ENCODE data around the gene RALGPS1. TPM values are rescaled to one million over a fixed set of nuclear protein-coding genes. Genes with fewer than 3 reads are reported as not detected.

The RALGPS1 gene
- total RNA-seq, 1 experiment from 2014 or later, result 0.87 TPM

DNA sequence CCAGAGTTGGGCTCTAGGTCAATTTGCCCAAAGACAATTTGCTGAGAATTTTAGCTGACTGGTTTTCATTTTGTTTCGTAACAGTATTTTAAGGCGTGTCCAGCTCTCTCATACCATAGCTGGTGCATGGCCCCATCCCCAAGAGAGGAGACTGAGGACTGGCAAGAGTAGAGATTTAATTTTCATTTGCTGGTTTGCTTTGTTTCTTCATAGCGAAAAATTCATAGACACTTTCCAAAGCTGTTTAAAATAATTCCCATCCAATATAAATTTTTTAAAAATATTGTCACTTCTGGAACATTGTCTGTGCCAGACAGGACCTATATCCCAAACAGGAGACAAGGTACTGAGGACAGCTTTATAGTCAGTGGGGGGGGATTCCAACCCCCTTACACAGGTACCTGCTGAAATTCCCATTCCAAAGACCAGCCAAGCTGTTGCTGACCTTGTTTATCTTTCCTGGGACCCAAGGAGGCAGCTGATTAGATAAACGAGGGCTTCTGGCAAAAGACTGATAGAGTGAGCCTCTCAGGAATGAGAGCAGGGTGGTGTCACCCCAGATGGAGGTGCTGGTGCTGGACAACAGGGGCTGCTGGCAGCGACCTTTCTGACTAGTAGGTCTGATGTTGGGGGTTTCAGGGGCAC is 214.6 kb downstream of the RALGPS1 start:
- in situ Hi-C loops (cut with HindIII; ENCODE audit: low pct_unique_long_range_greater_than_20kb, low sequenced_read_pairs), result no loop called here
- DNase-seq (ENCODE audit: low read depth, low spot score), result no peak

DNA sequence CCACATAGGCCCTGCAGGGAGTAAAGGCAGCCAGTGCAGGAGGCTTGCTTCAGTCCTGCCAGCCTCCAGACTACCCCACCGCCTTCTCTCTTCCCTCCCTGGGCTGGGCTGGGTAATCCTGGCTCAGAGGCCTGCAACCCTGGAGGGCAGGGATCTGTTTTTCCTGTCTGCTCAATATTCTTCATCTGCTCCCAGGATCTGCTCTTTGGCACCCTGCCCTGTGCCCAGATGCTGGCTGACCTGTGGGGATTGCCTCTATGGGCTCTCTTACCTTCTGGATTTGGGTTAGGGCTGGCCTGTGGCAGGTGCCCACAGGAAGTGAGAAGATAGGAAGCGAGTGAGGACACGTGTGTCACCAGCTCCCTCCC is 215.1 kb downstream of the RALGPS1 start:
- in situ Hi-C loops (cut with HindIII; ENCODE audit: low pct_unique_long_range_greater_than_20kb, low sequenced_read_pairs), result no loop called here
- no peak for DNase-seq (ENCODE audit: low read depth, low spot score)

DNA sequence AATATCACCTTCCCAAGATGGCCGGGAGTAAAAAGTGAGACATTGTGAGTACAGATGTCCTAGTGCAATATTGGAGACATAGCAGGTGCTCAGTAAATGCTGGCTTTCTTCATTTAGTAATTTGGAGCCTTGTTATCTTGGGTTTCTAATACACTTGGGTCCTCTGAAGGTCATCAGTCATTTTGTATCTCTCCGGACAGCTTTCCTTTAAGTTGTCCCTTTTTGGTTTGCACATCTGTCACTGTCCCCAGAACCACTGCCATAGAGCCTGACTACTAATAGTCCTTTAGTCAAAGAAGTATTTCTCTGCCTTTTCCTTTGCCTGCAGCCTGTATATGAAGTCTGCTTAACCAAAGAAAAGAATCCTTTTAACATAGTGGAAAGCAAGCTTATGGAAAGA is 215.7 kb downstream of the RALGPS1 start:
- in situ Hi-C loops (cut with HindIII; ENCODE audit: low pct_unique_long_range_greater_than_20kb, low sequenced_read_pairs), result no loop called here
- no peak for DNase-seq (ENCODE audit: low read depth, low spot score)

DNA sequence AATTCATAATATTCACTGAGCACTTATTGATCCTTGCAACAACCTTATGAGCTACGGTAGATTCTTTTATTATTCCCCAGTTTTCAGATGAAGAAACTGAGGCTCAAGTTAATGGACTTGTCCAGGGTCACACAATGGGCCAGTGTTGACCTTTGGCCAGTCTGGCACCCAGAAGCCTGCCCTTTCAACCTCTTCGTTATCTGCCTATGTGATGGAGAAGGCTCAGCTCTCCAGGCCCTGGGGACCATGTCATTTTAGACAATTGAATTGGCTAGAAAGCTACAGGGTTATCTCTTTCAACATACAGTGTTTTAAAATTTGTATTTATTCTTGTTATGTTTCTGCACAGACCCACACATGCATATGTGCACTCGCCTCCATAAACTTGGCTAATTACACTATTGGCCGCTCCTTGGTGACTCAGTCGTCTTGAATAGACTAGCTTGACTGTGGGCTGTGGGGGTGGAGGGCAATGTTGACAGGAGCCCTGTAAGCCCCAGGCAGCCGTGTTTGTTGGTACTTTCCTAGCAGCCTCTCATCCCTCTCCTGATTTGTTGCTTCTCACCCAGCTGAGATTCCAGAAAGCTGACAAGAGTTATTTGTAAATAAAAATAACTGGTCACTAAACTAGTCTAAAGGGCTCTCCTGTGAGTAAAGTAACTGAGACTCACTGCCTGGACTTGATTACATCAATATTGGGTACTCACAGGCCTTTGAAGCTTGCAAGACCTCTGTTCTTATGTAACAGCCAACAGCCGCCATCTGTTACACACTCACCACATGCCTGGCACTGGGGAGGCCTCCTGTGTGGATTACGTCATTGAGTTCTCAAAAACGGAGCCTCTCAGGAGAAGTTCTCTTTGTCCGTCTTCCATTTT is 216.3 kb downstream of the RALGPS1 start:
- in situ Hi-C loops (cut with HindIII; ENCODE audit: low pct_unique_long_range_greater_than_20kb, low sequenced_read_pairs), result no loop called here
- no peak for DNase-seq (ENCODE audit: low read depth, low spot score)

DNA sequence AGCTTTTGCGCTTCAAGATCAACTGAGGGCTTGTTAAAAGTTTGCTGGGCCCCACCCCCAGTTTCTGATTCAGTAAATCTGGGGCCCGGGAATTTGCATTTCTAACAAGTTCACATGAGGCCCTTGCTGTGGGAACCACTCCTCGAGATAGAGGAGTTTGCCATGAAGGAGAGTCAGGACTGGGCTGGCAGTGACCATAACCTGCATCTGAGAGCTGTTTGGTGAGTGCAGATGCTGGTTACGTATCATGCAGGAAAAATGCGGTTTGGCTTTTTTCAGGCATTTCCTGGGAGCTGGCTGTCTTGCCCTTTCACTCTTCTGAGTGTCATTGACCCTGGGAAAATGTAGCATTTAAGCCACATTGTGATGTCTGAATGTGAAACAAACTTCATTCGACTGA is 217.3 kb downstream of the RALGPS1 start:
- in situ Hi-C loops (cut with HindIII; ENCODE audit: low pct_unique_long_range_greater_than_20kb, low sequenced_read_pairs), result no loop called here
- DNase-seq (ENCODE audit: low read depth, low spot score), result peak; percentile 6

DNA sequence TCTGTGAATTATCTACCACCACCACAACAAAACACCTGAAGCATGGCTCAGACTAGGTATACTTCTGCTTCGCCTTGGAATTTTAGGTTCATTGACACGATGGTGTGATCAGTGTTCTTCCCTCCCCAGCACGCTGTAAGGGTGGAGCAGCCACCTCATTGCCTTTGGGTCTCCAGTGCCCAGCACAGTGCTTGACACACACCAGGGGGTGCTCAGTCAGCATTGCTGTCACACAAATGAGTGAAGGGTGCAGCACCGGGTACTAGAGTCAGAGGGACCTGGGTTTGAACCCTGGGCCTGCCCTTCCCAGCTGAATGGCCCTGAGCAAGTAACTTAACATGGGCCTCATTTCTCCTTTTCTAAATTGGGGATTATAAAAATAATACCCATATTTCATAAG is 217.8 kb downstream of the RALGPS1 start:
- DNase-seq (ENCODE audit: low read depth, low spot score), result no peak
- in situ Hi-C loops (cut with HindIII; ENCODE audit: low pct_unique_long_range_greater_than_20kb, low sequenced_read_pairs), result no loop called here

DNA sequence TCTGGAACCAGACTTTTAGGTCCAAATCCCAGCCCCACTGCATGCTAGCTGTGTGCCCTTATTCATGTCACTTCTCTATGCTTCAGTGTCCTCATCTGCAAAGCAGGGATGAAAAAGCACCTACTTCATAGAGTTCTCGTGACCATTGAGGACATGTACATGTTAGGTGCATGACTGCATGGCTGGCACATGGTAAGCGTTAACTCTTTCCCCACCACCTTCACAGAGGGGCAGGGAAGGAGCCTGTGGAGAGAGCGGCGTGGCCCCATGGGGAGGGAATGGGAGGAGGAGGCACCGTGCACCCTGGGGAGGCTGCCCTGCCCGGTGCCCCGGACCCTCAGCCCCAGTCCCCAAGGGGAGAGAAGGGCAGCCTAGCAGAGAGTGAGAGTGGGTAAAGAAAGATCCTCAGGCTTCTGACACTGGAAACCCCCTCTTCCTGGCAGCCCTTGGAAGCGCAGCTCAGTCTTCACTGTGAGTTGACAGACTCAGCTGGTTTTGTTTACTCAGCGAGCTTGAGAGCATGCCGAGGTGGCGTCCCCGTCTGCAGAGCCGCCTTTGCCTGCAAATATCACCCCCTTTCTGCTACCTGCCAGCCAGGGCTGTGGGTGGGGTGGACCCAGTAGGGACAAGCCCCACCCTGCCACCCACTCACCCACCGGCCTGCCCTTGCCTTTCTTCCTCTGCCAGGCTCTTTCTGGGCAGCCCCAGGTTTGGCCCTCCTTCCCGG is 218.5 kb downstream of the RALGPS1 start:
- in situ Hi-C loops (cut with HindIII; ENCODE audit: low pct_unique_long_range_greater_than_20kb, low sequenced_read_pairs), result no loop called here
- DNase-seq (ENCODE audit: low read depth, low spot score), result no peak

DNA sequence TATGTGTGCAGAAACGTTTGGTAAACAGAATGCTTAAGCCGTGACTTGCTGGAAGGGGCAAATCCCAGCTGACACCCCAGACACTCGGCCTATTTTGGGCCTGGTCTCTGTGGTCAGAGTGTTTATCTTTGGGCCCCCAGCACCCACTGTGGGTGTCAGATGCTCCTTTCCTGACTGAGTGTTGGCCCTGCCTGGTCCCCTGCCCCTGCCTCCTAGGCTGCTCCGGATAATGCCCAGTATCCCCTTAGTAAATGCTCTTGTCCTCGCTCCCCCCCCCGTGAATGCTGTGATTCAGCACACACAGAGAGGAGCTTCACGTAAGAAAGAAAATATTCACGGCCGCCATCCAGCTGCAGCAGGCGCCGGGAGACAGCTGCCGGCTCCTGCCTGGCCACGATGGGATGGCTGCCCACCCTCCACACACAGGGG is 219.2 kb downstream of the RALGPS1 start:
- DNase-seq (ENCODE audit: low read depth, low spot score), result no peak
- in situ Hi-C loops (cut with HindIII; ENCODE audit: low pct_unique_long_range_greater_than_20kb, low sequenced_read_pairs), result no loop called here

DNA sequence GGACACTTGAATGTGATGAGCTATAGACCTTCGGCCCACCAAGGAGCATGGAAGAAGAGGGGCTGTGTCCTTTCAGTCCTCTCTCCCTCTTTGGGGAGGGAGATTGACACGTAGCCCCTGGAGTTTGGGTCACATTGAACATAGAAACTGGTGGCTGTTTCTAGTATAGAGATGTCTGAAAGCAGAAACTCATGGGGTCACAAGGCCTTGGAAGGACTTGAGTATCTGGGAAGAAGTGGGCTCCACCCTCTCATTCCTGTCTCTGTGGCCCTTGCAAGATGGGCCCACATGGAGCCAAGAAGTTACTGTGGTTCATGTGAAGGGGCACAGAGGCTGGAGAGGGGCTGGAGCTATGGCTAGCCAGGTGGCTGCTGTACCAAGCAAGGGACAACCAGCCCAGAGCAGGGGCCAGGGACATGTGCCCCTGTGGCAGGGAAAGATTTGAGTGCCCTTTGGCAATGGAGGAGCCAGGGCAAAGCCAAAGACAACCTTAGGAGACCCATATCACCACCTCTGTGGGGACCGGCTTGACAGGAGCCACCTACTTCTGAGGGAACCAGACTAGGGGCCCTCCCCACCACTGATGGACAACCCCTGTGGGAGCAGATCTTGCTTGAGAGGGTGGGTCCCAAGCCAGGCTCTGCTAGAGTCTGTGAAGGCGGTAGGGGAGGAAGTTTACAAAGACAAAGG is 220.6 kb downstream of the RALGPS1 start:
- no peak for DNase-seq (ENCODE audit: low read depth, low spot score)

DNA sequence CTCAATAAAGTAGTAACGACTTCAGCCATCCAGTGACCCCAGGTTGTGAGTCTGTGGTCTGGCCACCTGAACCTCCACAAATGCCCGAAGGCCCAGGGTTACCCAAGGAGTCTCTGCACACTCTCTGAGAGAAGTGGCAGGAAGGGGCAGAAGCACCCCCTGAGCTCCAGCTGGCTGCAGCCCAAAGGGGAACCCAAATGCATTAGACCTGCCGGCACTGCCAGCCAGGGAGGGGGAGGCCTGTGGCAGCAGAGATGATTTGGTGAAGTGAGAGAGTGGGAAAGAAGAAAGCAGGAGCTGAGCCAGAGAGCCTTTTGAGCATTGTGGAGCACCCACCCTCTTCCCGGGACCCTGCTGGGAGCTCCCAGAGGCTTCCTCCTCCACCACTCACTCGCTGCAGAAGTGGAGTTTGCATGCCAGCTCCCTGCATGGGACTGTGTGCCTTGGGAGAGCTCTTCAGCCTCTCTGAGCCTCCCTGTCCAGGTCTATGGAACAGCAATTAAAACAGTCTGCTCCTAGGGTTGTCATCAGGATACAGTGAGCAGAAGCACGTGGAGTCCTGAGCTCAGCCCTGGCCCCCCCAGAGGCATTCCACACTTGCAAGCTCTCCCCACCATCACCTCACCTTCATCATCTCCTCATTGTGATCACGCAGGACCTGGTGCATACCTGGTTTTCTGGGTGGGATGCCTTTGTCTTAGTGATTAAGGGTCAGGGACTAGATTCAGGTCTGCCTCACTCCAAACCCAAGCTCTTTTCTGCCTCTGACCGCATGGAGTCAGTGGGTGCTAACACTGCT is 221.7 kb downstream of the RALGPS1 start:
- no peak for DNase-seq (ENCODE audit: low read depth, low spot score)
- in situ Hi-C loops (cut with HindIII; ENCODE audit: low pct_unique_long_range_greater_than_20kb, low sequenced_read_pairs), result no loop called here

More for the DNA sequence above, 220.6 kb downstream of the RALGPS1 start:
- in situ Hi-C loops (cut with HindIII; ENCODE audit: low pct_unique_long_range_greater_than_20kb, low sequenced_read_pairs), result no loop called here

DNA sequence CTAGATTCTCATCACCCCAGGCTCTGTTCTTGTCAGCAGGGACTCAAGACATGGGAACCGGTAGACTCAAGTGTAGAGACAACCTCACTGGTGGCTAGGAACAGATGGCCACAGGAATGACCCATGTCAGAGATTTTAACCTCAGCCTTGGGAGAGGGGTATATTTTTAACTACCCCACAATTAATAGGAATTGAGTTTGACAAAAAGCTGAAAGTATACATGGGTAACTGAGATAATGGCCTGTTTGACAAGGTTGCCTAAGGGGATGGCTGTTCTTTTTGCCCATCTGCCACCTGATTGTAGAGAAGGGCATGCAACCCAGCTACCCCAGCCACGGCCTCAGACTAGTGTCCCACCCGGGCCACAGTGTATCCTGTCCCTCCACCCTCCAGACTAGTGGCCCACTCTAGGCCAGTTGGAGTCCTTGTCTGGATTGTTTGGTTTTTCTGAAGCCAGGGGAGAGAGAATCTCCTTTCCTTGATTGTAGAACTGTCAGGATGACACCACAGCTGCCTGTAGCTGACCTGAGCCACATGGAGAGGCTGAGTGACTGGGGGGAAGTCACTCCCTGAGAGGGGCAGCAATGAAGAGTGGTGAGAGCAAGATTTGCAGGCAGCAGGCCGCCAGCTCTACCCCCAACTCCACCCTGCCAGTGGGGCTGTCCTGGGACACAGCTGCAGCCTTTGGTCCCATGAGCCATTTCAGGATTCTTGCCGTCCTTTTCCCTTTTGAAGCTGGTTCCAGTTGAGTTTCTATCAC is 222.5 kb downstream of the RALGPS1 start:
- no peak for DNase-seq (ENCODE audit: low read depth, low spot score)
- in situ Hi-C loops (cut with HindIII; ENCODE audit: low pct_unique_long_range_greater_than_20kb, low sequenced_read_pairs), result no loop called here

DNA sequence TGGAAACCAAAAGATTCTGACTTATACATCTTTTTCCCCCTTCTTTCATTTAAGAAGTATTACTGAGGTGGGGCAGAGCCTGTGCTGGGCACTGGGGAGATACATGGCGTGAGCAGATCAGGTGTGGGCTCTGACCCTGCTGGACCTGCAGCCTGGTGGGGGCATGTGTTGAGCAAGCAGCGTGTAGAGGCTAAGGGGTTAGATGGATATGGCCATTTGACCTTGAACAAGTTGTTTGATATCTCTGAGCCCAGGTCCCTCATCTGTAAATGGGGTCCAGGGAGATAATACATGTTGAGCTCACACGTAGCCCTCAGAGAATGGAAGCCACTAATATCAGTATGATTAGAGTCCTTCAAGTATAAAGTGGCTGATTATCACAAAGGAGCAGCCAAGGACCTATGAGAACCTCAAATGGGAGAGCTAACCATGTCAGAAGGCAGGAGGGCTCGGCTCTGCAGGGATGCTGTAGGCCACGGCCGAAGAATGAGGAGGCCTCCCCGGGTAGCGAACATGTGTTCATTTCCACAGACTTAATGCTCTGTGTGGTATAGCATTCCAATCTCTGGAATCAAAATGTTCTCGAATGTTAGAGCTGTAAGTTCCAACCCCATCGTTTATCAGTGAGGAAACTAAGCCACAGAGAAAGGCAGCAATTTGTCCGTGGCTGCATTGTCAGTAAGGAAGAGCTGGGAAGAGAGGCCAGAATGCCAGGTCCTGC is 223.2 kb downstream of the RALGPS1 start:
- DNase-seq (ENCODE audit: low read depth, low spot score), result no peak
- in situ Hi-C loops (cut with HindIII; ENCODE audit: low pct_unique_long_range_greater_than_20kb, low sequenced_read_pairs), result no loop called here

DNA sequence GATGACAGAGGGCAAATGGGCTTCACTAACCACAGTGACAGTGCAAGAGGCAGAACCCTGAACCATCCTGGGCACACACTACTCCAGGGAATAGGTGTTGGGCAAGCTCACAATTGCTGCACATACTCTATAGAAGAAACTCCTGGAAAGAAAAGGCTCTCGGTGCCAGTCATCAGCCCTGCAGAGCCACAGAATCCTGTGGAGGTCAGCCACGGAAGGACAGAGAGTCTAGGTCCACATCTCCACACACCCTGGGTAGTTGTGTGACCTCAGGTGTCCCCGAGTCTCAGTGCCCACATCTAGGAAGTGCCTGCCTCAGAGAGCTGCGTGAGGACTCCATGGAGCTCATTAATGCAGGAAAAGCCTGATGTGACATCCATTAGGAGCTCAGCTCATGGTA is 223.9 kb downstream of the RALGPS1 start:
- in situ Hi-C loops (cut with HindIII; ENCODE audit: low pct_unique_long_range_greater_than_20kb, low sequenced_read_pairs), result no loop called here
- no peak for DNase-seq (ENCODE audit: low read depth, low spot score)

DNA sequence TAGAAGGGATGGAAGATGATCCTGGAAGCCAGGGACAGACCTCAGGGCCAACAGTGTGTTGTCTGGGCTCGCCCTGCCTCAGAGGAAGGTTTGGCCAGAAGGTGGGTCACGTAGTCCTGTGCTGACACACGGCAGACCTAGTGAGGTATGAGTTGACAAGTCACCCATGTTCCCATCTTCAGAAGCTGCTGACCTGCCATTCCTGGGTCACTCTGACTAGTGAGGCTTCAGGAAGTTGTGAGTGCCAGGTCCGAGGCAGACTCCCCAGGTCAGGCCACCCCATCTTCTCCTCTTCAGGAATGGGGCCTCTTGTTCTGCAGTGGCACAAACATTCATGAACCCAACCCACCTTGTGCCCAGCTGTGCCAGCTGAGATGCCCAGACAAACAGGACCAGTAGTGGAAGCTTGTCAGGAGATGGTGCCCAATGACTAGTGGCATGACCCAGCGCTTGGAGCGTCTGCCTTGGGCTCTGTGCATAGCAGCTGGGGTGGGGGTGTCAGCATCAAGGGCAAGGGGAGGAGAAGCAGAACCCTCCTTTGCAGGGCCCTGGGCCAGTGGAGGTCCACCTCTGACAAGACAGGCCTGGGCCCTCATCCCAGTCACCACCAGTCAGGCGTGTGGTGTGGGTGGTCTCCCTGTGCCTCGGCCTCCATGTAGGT is 224.6 kb downstream of the RALGPS1 start:
- DNase-seq (ENCODE audit: low read depth, low spot score), result no peak

DNA sequence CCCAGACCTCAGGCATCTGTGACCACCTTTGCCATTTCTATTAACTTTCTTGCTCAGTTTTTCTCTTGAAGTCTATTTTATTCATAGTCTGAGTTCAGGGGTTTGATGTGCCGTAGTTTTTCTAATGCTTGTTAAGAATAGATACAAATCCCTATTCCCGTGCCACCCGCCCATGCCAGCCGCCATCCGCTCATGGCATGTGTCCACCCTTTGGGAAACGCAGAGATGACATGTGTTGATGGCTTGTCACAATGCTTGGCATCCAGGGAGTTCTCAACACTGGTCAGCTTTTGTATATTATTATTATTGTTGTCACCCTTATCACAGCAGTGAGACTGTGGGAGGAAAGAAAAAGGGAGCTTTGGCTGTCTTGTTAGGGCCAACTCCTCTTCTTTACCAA is 225.2 kb downstream of the RALGPS1 start:
- DNase-seq (ENCODE audit: low read depth, low spot score), result no peak
- in situ Hi-C loops (cut with HindIII; ENCODE audit: low pct_unique_long_range_greater_than_20kb, low sequenced_read_pairs), result no loop called here

More for the DNA sequence above, 224.6 kb downstream of the RALGPS1 start:
- in situ Hi-C loops (cut with HindIII; ENCODE audit: low pct_unique_long_range_greater_than_20kb, low sequenced_read_pairs), result no loop called here

DNA sequence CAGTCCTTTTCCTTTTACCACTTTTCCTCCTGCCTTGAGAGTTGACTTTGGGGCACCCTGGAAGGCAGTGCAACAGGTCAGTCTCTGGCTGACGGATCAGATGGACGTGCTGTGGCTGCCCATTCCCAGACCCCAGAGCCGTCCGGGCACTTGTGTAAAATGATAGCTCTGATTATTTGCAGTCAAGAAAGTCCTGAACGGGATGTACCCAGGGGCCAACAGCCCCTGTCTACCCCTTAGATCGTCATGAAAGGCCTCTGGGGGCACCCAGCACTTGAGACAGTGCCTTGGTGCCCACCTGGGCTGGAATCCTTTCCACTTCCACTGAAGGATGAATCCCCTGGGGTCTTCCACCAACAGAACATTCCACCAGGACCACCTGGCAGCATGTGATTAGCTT is 225.6 kb downstream of the RALGPS1 start:
- no peak for DNase-seq (ENCODE audit: low read depth, low spot score)
- in situ Hi-C loops (cut with HindIII; ENCODE audit: low pct_unique_long_range_greater_than_20kb, low sequenced_read_pairs), result no loop called here
